ENCODE results near the gene ZNF22.

ZNF22 gene

DNA sequence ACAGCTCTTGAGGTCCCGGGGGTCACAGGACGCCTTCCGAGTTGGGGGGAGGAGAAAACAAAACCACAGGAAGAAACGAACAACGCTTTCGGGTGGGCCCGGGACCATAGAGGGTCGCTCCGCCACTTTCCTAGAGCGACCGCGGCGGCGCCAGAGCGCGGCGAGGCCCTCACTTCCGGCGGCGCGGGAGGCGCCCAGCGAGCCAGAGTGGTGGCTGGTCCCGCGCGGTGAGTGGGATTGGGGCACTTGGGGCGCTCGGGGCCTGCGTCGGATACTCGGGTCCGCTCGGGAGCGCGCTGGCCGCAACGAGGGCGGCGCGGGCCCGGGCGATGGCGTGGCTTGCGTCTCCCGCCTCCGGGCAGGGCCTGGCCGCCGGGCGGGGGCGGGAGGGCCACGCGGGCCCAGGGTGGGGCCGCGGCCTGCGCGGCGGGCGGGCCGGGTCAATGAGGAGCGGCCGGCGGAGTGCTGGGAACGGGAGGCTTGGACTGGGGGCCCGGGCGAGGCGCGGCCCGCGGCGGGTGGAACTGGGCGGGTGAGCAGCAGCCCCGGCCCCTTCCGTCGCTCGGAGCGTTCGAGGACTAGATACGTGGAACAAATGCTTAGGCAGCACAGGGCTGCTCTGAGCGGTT, at the start of gene ZNF22:
ZNF22 (plus strand) TSS at position 172 of the 629 bp plus-strand sequence. CDS start 2,446 bp downstream, outside the sequence.
- DNase-seq (ENCODE audit: low read depth, low spot score), result peak; percentile 55

DNA sequence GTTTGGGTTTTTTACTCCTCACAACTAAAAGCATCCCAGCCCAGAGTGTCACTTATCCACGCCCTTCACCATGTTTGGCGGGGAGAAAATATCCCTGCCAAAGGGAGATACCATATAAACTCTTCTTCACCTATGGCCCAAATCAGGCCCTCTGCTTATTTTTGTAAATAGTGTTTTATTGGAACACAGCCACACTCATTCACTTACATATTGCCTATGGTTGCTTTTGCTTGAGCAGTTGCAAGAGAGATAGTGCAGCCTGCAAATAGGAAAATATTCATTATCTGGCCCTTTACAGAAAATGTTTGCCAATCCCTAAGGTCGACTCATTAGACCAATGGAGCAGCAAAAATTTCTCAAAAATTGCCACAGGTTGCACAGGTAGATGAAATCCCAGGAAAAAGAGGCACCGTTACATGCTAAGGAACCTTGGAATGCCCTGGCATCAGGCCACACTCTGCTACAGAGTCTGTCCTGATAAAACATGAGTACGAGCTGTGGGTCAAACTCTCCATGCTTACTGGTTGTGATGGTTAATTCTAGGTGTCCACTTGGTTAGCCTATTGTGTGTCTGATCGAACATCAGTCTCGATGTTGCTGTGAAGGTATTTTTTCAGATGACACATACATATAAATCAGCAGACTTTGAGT, 49.0 kb upstream of the ZNF22 start:
- no peak for DNase-seq (ENCODE audit: low read depth, low spot score)

DNA sequence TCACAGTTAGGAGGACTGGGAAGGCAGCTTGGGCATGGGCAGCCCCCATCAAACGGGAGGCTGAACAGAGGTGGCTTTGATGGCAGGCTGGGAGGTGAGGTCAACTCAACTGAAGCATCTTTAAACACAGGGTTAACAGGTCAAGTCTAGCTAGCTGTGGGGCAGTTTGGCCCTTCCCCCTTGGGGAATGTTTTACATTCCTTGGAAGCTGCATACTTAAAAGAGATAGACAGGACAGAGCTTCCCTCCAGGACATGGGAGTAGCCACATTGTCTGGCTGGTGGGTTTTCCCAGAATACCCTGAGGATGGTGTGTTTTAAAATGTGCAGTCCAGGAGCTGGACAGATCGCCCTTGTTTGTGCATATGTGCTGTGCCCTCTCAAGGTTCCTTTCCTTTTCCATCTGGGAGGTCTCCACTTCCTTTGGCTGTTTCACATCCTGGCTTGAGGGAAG, 47.9 kb upstream of the ZNF22 start:
- no peak for DNase-seq (ENCODE audit: low read depth, low spot score)

DNA sequence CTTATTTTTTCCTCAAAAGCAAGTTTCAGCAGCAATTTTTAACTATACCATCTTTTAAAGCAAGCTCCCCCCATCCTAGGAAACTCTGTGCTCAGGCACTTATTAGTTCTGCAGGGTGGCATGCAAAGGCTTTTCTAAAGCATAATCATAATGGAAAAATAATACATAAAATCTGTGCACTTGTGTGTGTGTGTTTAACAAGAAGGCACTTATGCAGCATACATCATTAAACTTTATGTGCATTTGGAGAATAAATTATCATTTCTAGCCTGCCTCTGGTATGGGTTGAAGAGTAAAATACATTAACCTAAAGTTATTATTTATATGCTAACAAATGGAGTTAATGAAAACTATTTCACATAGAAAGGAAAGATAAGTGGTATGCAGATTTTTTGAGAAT, 46.7 kb upstream of the ZNF22 start:
- DNase-seq (ENCODE audit: low read depth, low spot score), result no peak

DNA sequence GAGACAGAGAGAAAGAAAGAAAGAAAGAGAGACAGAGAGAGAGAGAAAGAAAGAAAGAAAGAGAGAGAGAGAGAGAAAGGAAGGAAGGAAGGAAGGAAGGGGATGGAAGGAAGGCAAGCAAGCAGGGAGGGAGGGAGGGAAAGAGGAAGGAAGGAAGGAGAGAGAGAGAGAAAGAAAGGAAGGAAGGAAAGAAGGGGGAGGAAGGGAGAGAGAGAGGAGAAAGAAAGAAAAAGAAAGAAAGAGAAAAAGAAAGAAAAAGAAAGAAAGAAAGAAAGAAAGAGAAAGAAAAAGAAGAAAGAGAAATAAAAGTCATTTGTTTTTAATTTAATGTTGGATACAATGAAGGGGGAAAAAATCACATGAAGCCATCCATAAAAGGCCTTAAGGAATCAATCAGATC, 45.8 kb upstream of the ZNF22 start:
- no peak for DNase-seq (ENCODE audit: low read depth, low spot score)

DNA sequence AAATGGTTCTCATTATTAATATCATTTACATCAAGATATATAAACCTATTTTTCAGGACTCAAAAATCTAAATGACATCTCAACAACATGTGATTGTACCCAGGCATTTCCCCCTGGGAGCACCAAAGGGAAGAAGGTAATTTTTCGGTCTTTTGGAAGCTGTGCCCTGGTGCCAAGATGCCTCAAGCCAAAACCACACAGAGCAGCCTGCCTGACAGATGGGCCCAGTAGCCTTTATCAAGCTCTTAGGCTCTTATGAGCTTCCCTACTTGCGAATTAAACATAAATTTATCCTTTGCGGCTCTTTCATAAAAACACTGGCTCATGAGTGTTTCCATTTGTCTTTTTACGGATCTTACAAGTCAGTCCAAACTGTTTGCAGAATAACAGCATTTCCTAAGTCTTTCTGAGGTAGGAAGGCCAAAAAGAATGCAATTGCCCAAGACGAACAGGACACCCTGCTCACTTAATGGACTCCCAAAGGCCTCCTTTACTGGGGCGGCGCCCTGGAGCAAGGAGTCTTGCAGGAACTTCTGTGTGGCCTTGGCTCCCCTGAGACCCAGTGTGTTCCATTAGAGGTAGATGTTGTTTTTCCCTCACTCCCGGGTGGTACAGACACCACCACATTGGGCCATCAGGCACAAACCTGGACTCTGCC, 45.2 kb upstream of the ZNF22 start:
- no peak for DNase-seq (ENCODE audit: low read depth, low spot score)

DNA sequence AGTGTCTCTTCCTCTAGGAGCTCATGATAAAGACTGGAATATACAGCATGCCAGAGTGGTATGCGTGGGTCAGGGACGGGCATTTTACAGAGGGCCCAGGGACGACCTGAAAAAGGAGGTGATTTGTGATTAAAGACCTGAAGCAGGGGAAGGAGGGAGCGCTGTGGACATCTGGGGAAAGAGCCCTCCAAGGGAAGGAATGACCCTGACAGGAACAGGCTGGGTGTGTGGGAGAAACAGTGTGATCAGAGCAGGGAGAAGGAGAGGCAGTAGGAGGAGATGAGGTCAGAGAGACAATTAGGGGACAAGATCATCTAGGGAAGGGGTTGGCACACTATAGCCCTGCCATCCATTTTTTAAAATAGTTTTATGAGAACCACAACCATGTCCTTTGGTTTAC, 44.5 kb upstream of the ZNF22 start:
- no peak for DNase-seq (ENCODE audit: low read depth, low spot score)

DNA sequence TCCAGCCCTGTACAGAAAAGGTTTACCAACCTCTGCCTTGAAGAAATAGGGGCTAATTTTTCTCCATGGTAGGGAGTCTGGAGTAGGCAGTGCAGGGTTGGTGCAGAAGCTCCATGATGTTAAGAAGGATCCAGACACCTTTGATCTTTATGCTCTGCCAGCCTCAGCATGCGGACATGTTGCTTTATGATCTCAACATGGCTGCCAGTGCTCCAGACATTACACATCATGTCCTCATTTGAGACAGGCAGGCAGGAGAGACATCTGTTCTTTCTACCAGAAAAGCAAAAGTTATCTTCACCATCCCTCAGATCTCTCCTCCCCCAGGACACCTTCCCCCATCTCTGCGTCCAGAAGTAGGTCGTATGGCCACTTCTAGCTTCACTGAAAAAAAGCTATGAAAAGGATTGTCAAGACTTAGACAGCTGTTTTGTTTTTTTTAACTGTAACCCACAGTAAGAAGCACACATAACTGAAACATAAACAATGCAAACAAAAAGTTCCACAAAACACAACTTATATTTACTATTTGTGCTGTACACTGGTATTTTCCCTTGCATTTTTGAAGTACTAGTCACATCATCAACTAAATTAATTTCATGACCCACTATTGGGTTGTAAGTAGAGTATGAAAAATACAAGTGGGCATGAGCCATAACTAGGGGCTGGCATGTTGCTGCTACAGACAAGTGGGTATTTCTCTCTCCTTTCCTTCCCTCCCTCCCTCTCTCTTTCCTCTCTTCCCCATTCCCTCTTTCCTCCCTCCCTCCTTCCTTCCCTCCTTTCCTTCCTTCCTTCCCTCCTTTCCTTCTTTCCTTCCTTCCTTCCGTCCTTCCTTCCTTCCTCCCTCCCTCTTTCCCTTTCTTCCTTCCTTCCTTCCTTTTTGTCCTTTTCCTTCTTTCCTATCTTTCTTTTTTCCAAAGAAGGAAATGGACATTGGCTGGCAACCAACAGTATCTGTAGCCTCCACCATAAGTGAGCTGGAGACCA, 43.7 kb upstream of the ZNF22 start:
- DNase-seq (ENCODE audit: low read depth, low spot score), result no peak

DNA sequence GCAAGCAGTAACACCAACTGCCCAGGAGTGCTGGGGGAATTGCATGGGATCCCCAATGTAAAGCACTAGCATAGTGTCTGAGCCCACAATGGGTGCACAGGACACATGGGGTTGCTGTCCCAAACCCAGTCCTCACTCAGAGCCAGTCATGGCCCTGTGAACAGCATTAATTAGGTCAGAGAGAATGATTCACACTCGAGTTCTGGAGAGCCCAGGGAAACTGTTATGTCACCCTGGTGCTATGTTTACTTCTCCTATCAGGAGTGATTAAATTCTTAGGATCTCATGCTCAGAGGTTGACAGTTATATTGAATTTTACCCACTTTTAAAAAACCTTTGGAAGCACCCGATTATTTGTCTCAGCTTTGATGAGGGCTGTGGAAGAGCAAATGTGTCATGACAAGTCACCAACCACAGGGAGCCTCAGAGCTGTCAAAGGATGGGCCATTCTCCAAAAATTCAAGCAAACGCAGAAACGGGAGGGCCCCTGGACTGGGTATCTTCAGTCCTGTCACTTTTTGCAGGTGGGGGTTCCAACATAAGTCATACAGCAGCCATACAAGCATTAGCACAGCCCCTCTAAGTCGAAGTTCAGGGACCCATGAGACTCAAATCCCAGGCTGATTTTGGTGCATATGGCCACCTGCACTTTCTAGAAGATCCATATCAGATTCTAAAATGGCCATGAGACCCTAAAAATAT, 42.4 kb upstream of the ZNF22 start:
- DNase-seq (ENCODE audit: low read depth, low spot score), result no peak

DNA sequence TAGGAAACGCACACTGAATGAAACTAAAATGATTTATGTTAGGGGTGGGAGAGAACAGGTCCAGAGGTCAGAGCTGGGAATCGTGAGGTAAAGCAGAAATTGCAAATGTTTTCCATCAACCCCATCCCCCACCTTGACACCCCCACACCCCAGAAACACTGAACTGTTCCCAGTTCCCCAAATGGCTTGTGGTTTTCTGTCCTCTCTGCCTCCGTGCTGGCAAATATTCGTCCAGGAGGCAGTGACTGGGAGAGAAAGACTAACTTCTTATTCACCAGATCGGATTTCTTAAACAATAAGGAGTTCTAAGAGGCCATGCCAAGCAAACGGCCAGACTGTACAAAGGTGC, 41.9 kb upstream of the ZNF22 start:
- no peak for DNase-seq (ENCODE audit: low read depth, low spot score)

DNA sequence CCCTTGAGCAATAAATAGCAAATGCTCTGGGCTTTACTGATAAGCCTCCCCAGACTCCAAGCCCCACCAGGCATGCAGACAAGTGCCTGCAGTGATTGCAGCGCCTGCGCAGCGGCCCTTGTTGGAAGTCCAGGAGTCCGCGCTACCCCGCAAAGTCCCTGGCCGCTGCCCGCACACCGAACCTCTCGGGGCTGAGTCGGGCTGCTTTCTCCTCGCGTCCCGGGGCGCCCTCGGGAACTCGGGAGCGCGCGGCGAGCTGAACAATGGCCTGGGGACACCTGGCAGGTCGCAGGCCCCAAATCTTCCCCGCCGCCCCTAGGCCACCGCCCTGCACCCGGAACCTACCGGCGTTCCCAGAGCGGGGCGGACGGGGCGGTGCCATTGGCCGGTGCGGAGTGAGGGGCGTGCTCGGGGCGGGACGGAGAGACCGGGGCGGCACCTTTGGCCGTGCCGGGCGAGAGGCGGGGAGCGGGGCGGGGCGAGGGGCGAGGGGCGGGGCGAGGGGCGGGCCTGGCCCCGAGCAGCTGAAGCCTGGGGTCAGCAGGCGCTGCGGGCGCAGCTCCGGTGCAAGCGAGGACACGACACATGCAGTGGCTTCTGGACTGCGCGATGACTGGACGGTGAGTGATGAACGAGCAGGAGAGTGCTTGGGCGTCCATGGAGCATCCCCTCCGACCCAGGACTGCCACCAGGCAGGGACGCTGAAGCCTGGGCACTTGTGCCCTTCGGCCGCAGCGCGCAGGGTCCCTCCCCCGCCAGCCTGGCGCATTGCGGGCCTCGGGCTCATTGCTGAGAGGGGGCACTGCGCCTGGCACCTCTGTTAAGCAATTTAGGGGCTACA, 41.3 kb upstream of the ZNF22 start, which contains the start of gene RASSF4:
RASSF4 (plus strand) TSS at position 556 of the 841 bp plus-strand sequence. CDS start 10,401 bp downstream, outside the sequence.
- peak; percentile 91 for DNase-seq (ENCODE audit: low read depth, low spot score)

DNA sequence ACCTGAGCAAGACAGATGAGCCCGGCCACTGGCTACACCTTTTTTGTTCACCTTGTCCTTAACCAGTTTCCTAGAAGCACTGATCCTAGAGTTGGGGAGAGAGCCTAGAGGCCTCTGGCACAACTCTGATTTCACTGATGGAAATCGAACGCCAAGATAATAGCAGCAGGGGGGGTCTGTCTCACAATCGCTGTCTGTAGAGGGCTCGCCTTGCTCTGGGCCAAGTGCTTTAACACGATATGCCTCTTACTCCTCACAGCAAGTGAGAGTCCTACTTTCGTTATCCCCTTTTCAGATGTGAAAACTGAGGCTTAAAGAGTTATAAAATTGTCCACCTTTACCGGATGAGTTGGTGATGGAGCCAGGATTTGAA, 40.6 kb upstream of the ZNF22 start:
- no peak for DNase-seq (ENCODE audit: low read depth, low spot score)

DNA sequence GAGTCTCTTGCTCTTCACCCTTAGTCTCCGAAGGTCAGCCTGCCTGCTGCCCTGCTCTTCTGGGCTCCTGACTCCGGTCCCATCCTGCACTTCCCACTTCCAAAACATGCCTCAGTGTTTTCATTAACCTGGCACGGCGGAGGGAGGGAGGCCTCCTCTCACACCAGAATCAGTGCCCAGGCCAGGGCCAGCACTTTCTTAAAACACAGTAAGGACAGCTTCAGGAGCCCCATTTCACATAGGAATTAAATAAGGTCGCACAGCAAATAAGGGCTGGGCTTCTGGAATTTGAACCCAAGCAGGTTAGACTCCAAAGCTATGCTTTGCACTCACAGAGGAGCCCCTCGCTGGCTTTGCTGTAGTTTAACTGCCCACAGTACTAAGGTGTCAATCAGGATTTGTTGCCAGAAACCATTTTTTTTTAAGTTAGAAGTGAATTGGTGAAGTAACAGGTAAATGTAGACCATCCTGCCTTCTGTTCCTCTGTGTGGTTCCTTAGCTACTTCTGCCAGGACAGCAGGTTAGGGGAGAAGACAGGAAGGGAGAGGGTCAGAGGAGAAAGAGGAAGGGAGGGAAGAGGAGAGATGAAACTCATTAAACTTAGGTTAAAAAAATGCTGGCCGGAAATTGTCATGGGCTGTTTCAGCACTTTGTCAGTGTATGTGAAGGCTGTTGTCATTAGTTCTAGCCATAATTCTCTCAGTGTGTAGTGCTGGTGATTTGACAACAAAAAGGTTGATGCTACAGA, 40.1 kb upstream of the ZNF22 start:
- no peak for DNase-seq (ENCODE audit: low read depth, low spot score)

DNA sequence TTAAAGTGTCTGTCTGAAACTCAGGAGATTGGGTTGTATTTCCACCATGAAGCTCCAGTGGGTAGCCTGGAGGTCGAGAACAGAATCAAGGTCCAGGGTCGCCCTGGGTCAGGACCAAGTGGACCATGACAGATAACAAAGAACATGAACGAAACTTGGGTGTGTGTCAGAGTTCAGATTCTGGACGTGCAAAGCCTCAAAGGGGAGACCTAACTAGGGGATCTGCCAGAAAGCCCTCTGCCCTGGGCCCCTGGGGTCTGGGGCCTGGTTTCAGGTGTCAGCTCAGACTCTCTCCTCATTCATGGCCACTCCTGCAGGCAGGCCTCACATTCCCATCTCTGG, 39.5 kb upstream of the ZNF22 start:
- no peak for DNase-seq (ENCODE audit: low read depth, low spot score)

DNA sequence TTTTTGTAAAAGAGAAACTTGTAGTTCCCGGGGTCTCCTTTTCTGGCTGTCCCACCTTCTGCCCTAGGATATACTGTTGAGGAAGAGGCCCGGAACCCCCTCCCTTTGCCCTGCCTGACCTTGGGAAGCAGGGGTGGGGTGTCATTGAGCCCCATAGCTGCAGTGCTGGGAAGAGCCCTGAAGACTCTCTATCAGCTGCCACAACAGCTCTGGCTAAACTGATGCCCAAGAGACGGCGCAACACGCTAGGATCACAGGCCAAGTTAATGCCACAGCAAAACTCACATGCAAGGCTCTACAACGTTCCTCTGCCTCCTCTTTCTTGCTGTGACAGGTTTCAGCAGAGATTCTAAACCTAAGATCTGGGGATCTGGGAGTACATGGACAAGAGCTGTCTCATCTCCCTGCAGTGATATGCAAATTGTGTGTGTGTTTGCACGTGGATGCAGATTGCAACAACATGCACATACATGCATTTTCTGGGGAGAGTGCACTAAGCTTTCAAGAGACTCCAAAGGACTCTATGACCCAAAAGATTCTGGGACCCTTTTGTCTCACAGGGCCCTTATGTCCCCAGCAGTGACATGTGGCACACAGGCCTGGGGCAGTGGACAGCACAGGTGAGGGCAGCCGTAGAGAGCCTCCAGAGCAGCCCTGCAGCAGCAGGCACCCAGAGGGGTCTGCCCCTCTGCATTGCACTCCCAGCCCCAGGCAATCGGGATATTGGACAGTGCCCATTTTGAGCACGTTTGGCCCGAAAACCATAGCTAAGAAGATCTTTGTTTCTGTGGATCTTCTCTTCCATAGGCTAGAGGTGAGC, 38.6 kb upstream of the ZNF22 start:
- DNase-seq (ENCODE audit: low read depth, low spot score), result no peak

DNA sequence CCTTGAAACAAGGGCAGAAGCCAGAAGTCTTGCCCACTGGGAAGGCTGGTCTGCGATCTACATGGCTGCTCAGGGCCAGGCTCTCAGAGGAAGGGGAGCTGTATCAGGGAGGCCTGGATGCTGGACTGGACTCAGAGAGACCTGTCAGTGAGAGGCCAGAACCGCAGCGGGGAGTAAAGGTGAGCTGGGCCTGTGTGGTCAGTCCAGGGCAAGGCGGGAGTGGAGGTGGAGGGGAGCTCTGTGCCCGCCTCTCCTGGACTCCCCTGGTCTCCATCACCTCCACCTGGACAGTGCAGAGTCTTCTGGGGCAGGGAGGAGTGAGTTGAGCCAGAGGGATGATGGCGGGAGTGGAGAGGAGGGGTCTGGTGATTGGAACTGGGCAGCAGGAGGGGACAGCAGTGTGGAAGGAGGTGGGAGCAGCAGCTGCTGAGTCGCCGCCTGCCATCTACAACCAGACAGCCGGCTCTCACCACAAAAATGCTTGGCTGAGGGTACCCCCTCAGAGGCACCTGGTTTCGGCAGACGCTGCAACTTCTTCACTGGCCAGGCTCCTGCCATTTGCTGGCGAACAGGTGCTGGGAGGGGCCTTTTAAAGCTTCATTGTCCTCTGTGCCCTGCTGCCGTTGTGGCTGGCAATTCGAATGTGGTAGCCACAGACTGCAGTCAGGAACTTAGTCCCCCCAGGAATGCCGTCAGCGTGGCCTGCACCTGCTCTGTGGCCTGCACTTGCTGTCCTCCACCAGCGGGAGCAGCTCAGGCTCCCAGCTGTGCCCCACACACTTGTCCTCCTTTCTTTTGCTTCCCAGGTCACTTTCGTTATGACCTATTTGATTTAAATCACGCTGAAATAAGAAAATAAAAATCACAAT, 37.6 kb upstream of the ZNF22 start:
- DNase-seq (ENCODE audit: low read depth, low spot score), result no peak

DNA sequence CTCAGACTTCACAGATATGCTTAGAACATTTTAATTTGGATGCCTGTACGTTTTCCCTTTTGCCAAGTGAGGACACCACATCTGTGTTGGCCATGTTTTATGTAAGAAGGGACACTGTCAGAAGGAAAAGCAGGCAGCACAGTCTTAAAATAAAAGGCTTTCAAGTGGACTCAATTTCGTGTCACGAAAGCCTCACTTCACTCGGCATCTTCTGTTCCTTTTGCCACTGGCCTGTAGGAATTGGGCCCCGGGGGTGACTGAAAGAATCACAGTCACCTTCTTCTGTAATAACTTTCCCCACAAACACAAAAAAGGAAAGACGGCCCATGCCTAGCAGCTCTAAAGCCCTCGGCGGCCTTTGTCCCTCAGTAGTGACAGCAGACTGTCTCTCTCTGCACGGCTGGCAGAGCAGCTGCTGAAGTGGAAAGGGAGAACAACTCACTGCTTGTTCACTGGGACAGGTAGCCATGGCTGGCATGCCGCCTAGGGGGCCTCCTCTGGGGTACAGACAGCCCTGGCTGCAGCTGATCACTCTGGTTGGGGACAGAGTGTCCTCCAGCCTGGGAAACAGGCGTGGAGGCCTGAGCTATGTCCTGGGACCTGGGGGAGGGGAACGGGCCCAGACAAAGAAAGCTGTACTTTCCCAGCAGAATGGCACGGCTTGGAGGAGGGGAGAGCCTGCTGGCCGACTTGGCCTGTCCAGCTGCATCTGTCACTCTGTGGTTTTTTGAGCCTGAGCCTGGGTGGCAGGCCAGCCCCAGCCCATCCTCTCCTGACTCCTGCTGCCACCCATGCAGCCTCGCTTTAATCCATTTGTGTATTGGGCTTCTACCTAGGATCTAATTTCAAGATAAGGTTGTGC, 36.7 kb upstream of the ZNF22 start:
- DNase-seq (ENCODE audit: low read depth, low spot score), result no peak
